HG03045 (cell line): ENCODE results near the gene GNB3.
"Not testable (repeated sequence)": the region's sequence is repeated elsewhere in the genome, so short reads cannot be mapped to it uniquely, and the experiment has no call there.

Experiments
- ATAC-seq: cut with Tn5 transposase; IDR thresholded peaks from one replicate; pipeline ENCODE4 v1.9.1; 2021; ENCODE audit warnings: mild to moderate bottlenecking, moderate library complexity; ENCODE audit not compliant: unreplicated experiment

The GNB3 gene

GRCh38 chr12:6874015-6874368 lies 33.3 kb downstream of the GNB3 start:
- not testable (repeated sequence) for ATAC-seq

GRCh38 chr12:6879824-6880223 lies 39.1 kb downstream of the GNB3 start:
- not testable (repeated sequence) for ATAC-seq

GRCh38 chr12:6883252-6883651 lies 42.5 kb downstream of the GNB3 start:
- no peak for ATAC-seq

- ATAC-seq = no peak
Observed at GRCh38 chr12:6883683-6884082, 43.0 kb downstream of the GNB3 start.

- no peak for ATAC-seq
Observed at GRCh38 chr12:6884539-6884938, 43.8 kb downstream of the GNB3 start.

- ATAC-seq = not testable (repeated sequence)
Observed at GRCh38 chr12:6886206-6886999, 45.7 kb downstream of the GNB3 start.

GRCh38 chr12:6887460-6887859 lies 46.7 kb downstream of the GNB3 start:
- ATAC-seq = no peak

- no peak for ATAC-seq
Observed at GRCh38 chr12:6888360-6888759, 47.6 kb downstream of the GNB3 start.

- ATAC-seq = not testable (repeated sequence)
Observed at GRCh38 chr12:6888794-6889193, 48.1 kb downstream of the GNB3 start.

GRCh38 chr12:6889775-6890573 lies 49.2 kb downstream of the GNB3 start:
- not testable (repeated sequence) for ATAC-seq

- peak; percentile 93 for ATAC-seq
Observed at GRCh38 chr12:6890789-6891645, 50.3 kb downstream of the GNB3 start.

- ATAC-seq = peak; percentile 12
Observed at GRCh38 chr12:6891646-6892001, 50.9 kb downstream of the GNB3 start.

GRCh38 chr12:6892683-6893082 lies 52.0 kb downstream of the GNB3 start:
- not testable (repeated sequence) for ATAC-seq

GRCh38 chr12:6894321-6894720 lies 53.6 kb downstream of the GNB3 start:
- no peak for ATAC-seq
